ENCODE results near the gene PPP1R12C. TPM values are rescaled to one million over a fixed set of nuclear protein-coding genes. Genes with fewer than 3 reads are reported as not detected.

The PPP1R12C gene
- total RNA-seq, 4 donors from 2014 or later, result 22.6 to 28.2 (median 26.2) TPM

GRCh38 chr19:55053735-55054134 lies 63.7 kb downstream of the PPP1R12C start:
- ATAC-seq, result no peak
- Histone ChIP-seq H3K4me3 (no peak overlapping the region), H3K36me3 (peaks cover 0 to 58% of the 10 kb centered on the region in 2 donors), H3K27ac (no peak overlapping the region), H3K27me3 (no peaks in the 10 kb centered on the region), H3K4me1 (no peaks in the 10 kb centered on the region), H3K9me3 (no peaks in the 10 kb centered on the region)
- DNase-seq, result no peak
- in situ Hi-C loops (cut with MboI; ENCODE audit: low sequenced_read_pairs in 4 of 4), result no loop called here
- TF ChIP-seq CTCF (IDR thresholded peaks at IDR 0.05 in 4 of 5, conservative IDR thresholded peaks at IDR 0.05 in 1 of 5) (no peak), POLR2A (IDR thresholded peaks at IDR 0.05) (no peak)
- intact Hi-C loops (cut with DNase I; ENCODE audit: low total_unique reads), result no loop called here

GRCh38 chr19:55050749-55051532 lies 66.5 kb downstream of the PPP1R12C start:
- Histone ChIP-seq H3K36me3 (peaks cover 0 to 60% of the 10 kb centered on the region in 2 donors), H3K27ac (no peak overlapping the region), H3K27me3 (no peaks in the 10 kb centered on the region), H3K4me1 (no peaks in the 10 kb centered on the region), H3K4me3 (no peak overlapping the region), H3K9me3 (no peaks in the 10 kb centered on the region)
- intact Hi-C loops (cut with DNase I; ENCODE audit: low total_unique reads), result no loop called here
- DNase-seq, result no peak
- ATAC-seq, result no peak
- TF ChIP-seq POLR2A (IDR thresholded peaks at IDR 0.05) (no peak), CTCF (IDR thresholded peaks at IDR 0.05 in 4 of 5, conservative IDR thresholded peaks at IDR 0.05 in 1 of 5) (no peak)
- in situ Hi-C loops (cut with MboI; ENCODE audit: low sequenced_read_pairs in 4 of 4), result no loop called here

GRCh38 chr19:55048446-55048845 lies 69.0 kb downstream of the PPP1R12C start:
- intact Hi-C loops (cut with DNase I; ENCODE audit: low total_unique reads), result no loop called here

GRCh38 chr19:55047951-55048350 lies 69.5 kb downstream of the PPP1R12C start:
- intact Hi-C loops (cut with DNase I; ENCODE audit: low total_unique reads) (no loop called here), in situ Hi-C loops (cut with MboI; ENCODE audit: low sequenced_read_pairs in 4 of 4) (no loop called here)
- DNase-seq (no peak), ATAC-seq (no peak)
- TF ChIP-seq CTCF (IDR thresholded peaks at IDR 0.05 in 4 of 5, conservative IDR thresholded peaks at IDR 0.05 in 1 of 5), result no peak
- no peak for TF ChIP-seq POLR2A (IDR thresholded peaks at IDR 0.05)
- H3K36me3 ChIP-seq, result peaks cover 0 to 50% of the 10 kb centered on the region in 2 donors
- no peak overlapping the region for H3K27ac ChIP-seq
- H3K27me3 ChIP-seq, result no peaks in the 10 kb centered on the region
- H3K4me3 ChIP-seq, result no peak overlapping the region
- no peaks in the 10 kb centered on the region for H3K4me1 ChIP-seq
- H3K9me3 ChIP-seq, result no peaks in the 10 kb centered on the region

More at GRCh38 chr19:55048446-55048845, 69.0 kb downstream of the PPP1R12C start:
- DNase-seq (no peak), ATAC-seq (no peak)
- in situ Hi-C loops (cut with MboI; ENCODE audit: low sequenced_read_pairs in 4 of 4), result no loop called here
- Histone ChIP-seq H3K9me3 (no peaks in the 10 kb centered on the region), H3K4me3 (no peak overlapping the region), H3K36me3 (peaks cover 0 to 49% of the 10 kb centered on the region in 2 donors), H3K27me3 (no peaks in the 10 kb centered on the region), H3K4me1 (no peaks in the 10 kb centered on the region), H3K27ac (no peak overlapping the region)
- TF ChIP-seq POLR2A (IDR thresholded peaks at IDR 0.05) (no peak), CTCF (IDR thresholded peaks at IDR 0.05 in 4 of 5, conservative IDR thresholded peaks at IDR 0.05 in 1 of 5) (no peak)

All from gastrocnemius medialis (tissue), 4 donors.